Prostate gland (tissue), 2 donors: Measurements from ENCODE around the gene ZNF726. TPM values are rescaled to one million over a fixed set of nuclear protein-coding genes. Genes with fewer than 3 reads are reported as not detected.
"Not testable (repeated sequence)": the region's sequence is repeated elsewhere in the genome, so short reads cannot be mapped to it uniquely, and the experiment has no call there.

ENCODE experiments used
- DNase-seq: peaks from one replicate; pipeline ENCODE4 v3.0.0-alpha.2; 2019; ENCODE audit warnings: low spot score
- H3K27ac ChIP-seq, 2 donors: fragments of 200-600 bp; sonication (generic); 2 replicates each; pipeline ENCODE4 v1.5.1; 2017 to 2019
- H3K27me3 ChIP-seq: fragments of 200-600 bp; sonication (generic); replicated peaks from 2 replicates; pipeline ENCODE4 v1.5.1; 2019; ENCODE audit not compliant: insufficient read depth
- H3K36me3 ChIP-seq, 2 donors: fragments of 200-600 bp; sonication (generic); 1 replicate in 1 of 2; 2 replicates in 1 of 2; pipeline versions ENCODE4 v1.5.1 to v1.8.1; 2017 to 2019
- H3K4me1 ChIP-seq: fragments of 200-600 bp; sonication (generic); replicated peaks from 2 replicates; pipeline ENCODE4 v1.5.1; 2019
- H3K4me3 ChIP-seq, 2 donors: fragments of 200-600 bp; sonication (generic); 2 replicates each; pipeline ENCODE4 v1.5.1; 2017 to 2019
- H3K9me3 ChIP-seq: fragments of 200-600 bp; sonication (generic); 2 replicates; pipeline ENCODE4 v1.5.1; 2017
- POLR2A ChIP-seq: fragments of 450-650 bp; IDR thresholded peaks from one replicate; pipeline ENCODE4 v1.6.1; 2016; ENCODE audit warnings: antibody characterized with exemption, mild to moderate bottlenecking
- POLR2AphosphoS5 ChIP-seq: sonication (generic); formaldehyde crosslinking; IDR thresholded peaks from one replicate; pipeline ENCODE4 v1.6.1; 2017; ENCODE audit warnings: antibody characterized with exemption
- WGBS: methylation state at CpG from one replicate; pipeline ENCODE4 v1.1.5; 2018; 5-methylcytosine and 5-hydroxymethylcytosine counted together
- intact Hi-C: fragments of 100-400 bp; cut with DNase I; formaldehyde crosslinking; loops from one replicate; pipeline ENCODE4 v1.14.2; 2022
- total RNA-seq, 2 donors: library from RNA; depleted of rRNA; stranded (reverse); fragments of >200 nt; gene quantifications; one replicate each; pipeline ENCODE4 v1.1.0, GENCODE V29; 2016
- TF ChIP-seq, protein P1 (sequence below), 4 experiments: fragments of 200-600 bp in 2 of 4; fragments of 450-650 bp in 2 of 4; sonication (generic) in 2 of 4; IDR thresholded peaks; 1 replicate in 3 of 4; 2 replicates in 1 of 4; pipeline ENCODE4 v1.5.1; 2016 to 2019; ENCODE audit warnings: antibody characterized with exemption in 4 of 4, mild to moderate bottlenecking in 2 of 4, moderate library complexity in 2 of 4

The ZNF726 gene
- total RNA-seq, 2 donors from 2014 or later = 3.1 to 6.7 TPM

DNA sequence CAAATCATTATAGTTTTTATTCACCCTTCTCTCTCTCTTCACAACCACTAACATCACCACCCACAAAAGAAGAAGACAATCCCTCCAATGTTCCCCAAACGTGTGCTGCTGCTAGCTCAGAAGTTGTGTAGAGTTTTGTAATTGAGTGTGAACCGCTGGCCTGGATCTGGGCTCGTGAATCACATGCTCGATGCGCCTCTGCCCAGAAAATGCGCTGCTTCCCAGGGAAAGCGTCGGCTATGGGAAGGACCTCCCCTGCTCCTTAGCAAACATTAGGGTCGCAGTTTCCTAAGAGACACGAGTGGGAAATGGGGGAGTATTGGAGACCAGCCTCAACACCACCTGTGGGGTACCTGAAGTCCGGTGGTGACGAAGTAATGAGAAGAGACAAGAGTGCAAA is 38.4 kb upstream of the ZNF726 start:
- Histone ChIP-seq H3K4me3 (no peak overlapping the region), H3K4me1 (no peaks in the 10 kb centered on the region), H3K36me3 (no peaks in the 10 kb centered on the region), H3K27me3 (no peaks in the 10 kb centered on the region), H3K9me3 (no peaks in the 10 kb centered on the region), H3K27ac (no peak overlapping the region)
- no peak for DNase-seq
- intact Hi-C loops = no loop called here
- WGBS = 58% methylated on average over 12 of the region's 12 CpGs
- TF ChIP-seq POLR2A = no peak
- TF ChIP-seq, protein P1, sequence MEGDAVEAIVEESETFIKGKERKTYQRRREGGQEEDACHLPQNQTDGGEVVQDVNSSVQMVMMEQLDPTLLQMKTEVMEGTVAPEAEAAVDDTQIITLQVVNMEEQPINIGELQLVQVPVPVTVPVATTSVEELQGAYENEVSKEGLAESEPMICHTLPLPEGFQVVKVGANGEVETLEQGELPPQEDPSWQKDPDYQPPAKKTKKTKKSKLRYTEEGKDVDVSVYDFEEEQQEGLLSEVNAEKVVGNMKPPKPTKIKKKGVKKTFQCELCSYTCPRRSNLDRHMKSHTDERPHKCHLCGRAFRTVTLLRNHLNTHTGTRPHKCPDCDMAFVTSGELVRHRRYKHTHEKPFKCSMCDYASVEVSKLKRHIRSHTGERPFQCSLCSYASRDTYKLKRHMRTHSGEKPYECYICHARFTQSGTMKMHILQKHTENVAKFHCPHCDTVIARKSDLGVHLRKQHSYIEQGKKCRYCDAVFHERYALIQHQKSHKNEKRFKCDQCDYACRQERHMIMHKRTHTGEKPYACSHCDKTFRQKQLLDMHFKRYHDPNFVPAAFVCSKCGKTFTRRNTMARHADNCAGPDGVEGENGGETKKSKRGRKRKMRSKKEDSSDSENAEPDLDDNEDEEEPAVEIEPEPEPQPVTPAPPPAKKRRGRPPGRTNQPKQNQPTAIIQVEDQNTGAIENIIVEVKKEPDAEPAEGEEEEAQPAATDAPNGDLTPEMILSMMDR (IDR thresholded peaks at IDR 0.05) = no peak
- no peak for TF ChIP-seq POLR2AphosphoS5

DNA sequence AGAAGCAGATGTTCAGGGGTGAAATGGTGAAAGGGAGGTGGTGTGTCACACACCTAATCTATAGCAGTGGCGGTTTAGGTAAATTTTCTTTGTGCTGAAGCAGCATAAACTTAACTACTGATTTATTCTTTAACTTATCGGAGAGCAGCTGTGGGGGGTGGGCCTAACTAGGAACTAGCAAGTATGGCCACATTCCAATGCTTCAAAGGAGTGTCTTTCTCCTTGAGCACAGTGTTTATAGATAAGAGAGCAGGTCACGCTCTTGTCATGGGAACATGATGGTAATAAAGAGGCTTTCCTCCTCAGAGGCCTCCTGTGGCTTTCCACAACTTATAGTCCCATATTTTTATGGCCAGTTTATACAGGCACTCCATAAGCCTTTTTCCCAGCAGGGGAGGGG is 37.9 kb upstream of the ZNF726 start:
- DNase-seq, H3K4me1 ChIP-seq, H3K27me3 ChIP-seq, intact Hi-C loops, H3K9me3 ChIP-seq, H3K4me3 ChIP-seq, H3K27ac ChIP-seq, H3K36me3 ChIP-seq: not testable (repeated sequence)
- 33% methylated on average over 3 of the region's 3 CpGs for WGBS

DNA sequence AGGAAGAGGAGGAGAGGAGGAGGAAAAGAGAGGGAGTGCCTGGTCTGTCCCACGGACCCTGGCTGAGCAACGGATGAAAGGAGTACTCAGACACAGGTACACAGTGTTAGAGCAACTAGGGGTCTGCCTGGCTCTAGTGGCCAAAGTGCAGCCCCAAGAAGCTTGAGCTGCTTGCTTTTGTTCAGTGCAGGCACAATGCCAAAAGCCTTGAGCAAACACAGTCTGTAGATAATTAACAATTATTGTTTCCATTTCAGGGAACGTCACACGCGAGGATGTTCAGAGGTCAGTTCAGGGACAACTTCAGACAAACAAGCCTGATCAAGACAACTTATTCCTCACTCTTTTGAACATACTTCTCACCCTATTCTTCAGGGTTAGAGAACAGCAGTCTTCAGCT is 32.2 kb upstream of the ZNF726 start:
- Histone ChIP-seq H3K4me3 (no peak overlapping the region), H3K9me3 (no peaks in the 10 kb centered on the region), H3K27ac (no peak overlapping the region), H3K27me3 (no peaks in the 10 kb centered on the region), H3K4me1 (no peaks in the 10 kb centered on the region), H3K36me3 (no peaks in the 10 kb centered on the region)
- intact Hi-C loops = no loop called here
- WGBS = 30% methylated on average over 5 of the region's 5 CpGs
- TF ChIP-seq, protein P1 (IDR thresholded peaks at IDR 0.05) = no peak
- no peak for TF ChIP-seq POLR2AphosphoS5
- TF ChIP-seq POLR2A = no peak
- DNase-seq = no peak

DNA sequence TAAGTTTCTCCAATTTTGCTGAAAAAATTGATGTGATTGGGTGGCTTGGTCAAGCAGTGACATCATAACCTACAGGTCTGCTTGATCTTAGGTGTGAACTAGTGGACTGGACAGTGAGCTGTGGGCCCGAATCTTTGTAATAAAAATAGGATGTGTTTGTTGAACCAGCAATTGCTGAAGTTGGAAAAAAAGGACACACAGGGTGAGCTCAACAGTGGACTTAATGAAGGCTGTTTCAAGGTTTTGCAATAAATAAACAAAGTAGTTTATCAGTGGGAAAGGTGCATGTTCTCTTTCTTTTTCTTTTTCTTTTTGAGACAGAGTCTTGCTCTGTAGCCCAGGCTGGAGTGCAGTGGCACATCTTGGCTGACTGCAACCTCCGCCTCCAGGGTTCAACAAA is 30.3 kb upstream of the ZNF726 start:
- WGBS = 87% methylated on average over 2 of the region's 2 CpGs
- no peak for TF ChIP-seq POLR2A
- TF ChIP-seq, protein P1 (IDR thresholded peaks at IDR 0.05) = no peak
- no peak for TF ChIP-seq POLR2AphosphoS5
- intact Hi-C loops = no loop called here

DNA sequence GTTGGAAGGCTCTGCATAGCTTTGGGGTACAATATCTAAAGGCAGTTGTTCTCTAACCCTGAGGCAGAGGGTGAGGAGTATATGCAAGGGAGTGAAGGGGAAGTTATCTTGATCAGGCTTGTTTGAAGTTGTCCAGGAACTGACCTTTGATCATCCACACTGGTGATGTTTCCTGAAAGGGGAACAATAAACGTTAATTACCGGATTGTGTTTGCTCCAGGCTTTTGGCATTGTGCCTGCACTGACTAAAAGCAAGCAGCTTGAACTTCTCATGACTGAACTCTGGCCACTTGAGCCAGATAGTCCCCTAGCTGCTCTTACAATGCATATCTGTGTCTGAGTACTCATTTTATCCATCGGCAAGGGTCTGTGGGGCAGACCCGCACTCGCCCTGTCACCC is 27.0 kb upstream of the ZNF726 start:
- 57% methylated on average over 5 of the region's 5 CpGs for WGBS

More for the DNA sequence above, 30.3 kb upstream of the ZNF726 start:
- DNase-seq = no peak
- H3K9me3 ChIP-seq = no peaks in the 10 kb centered on the region
- H3K36me3 ChIP-seq = no peaks in the 10 kb centered on the region
- H3K4me1 ChIP-seq = no peaks in the 10 kb centered on the region
- no peak overlapping the region for H3K27ac ChIP-seq
- H3K4me3 ChIP-seq = no peak overlapping the region
- H3K27me3 ChIP-seq = no peaks in the 10 kb centered on the region

DNA sequence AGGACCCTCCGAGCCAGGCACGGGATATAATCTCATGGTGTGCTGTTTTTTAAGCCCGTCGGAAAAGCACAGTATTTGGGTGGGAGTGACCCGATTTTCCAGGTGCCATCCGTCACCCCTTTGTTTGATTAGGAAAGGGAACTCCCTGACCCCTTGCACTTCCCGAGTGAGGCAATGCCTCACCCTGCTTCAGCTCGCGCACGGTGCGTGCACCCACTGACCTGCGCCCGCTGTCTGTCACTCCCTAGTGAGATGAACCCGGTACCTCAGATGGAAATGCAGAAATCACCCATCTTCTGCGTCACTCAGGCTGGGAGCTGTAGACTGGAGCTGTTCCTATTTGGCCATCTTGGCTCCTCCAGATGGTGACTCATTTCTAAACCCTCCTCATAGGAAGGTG is 18.6 kb upstream of the ZNF726 start:
- intact Hi-C loops, H3K4me3 ChIP-seq, H3K36me3 ChIP-seq, DNase-seq, H3K27ac ChIP-seq, H3K27me3 ChIP-seq, H3K9me3 ChIP-seq, H3K4me1 ChIP-seq: not testable (repeated sequence)
- 93% methylated on average over 15 of the region's 15 CpGs for whole genome bisulfite sequencing

More for the DNA sequence above, 27.0 kb upstream of the ZNF726 start:
- H3K27ac ChIP-seq = no peak overlapping the region
- TF ChIP-seq, protein P1 (IDR thresholded peaks at IDR 0.05) = no peak
- no peak for TF ChIP-seq POLR2AphosphoS5
- no peak for TF ChIP-seq POLR2A
- no peak for DNase-seq
- H3K36me3 ChIP-seq = no peaks in the 10 kb centered on the region
- H3K4me3 ChIP-seq = no peak overlapping the region
- H3K4me1 ChIP-seq = no peaks in the 10 kb centered on the region
- intact Hi-C loops = no loop called here
- no peaks in the 10 kb centered on the region for H3K9me3 ChIP-seq
- no peaks in the 10 kb centered on the region for H3K27me3 ChIP-seq
